22Rv1 (cell line): ENCODE data around the gene MMP17.

Source experiments
- H3K27ac ChIP-seq: fragments of 450-650 bp; 2 replicates; pipeline ENCODE4 v1.5.1; 2017
- CTCF ChIP-seq: fragments of 450-650 bp; IDR thresholded peaks from 2 replicates; pipeline ENCODE4 v1.5.1; 2017; ENCODE audit warnings: mild to moderate bottlenecking
- ZFX ChIP-seq: fragments of 450-650 bp; IDR thresholded peaks from 2 replicates; pipeline ENCODE4 v1.6.1; 2017; ENCODE audit warnings: antibody characterized with exemption, borderline replicate concordance

MMP17 gene

GRCh38 chr12:131851741-131852550, 23.8 kb downstream of the MMP17 start:
- no peak for TF ChIP-seq CTCF
- no peak overlapping the region for H3K27ac ChIP-seq

- TF ChIP-seq CTCF (no peak), ZFX (no peak)
- H3K27ac ChIP-seq, result no peak overlapping the region
These were observed 24.5 kb downstream of the MMP17 start for GRCh38 chr12:131852551-131853299.

- TF ChIP-seq ZFX, result no peak
- TF ChIP-seq CTCF, result no peak
- no peak overlapping the region for H3K27ac ChIP-seq
These were observed 25.9 kb downstream of the MMP17 start for GRCh38 chr12:131853832-131854797.

- TF ChIP-seq CTCF (no peak), ZFX (no peak)
- no peak overlapping the region for H3K27ac ChIP-seq
These were observed 26.8 kb downstream of the MMP17 start for GRCh38 chr12:131854861-131855476.

- TF ChIP-seq ZFX, result no peak
- no peak overlapping the region for H3K27ac ChIP-seq
These were observed 27.4 kb downstream of the MMP17 start for GRCh38 chr12:131855521-131856142.

GRCh38 chr12:131856366-131857097, 28.3 kb downstream of the MMP17 start:
- TF ChIP-seq CTCF (no peak), ZFX (no peak)
- H3K27ac ChIP-seq, result no peak overlapping the region
